SK-N-MC (cell line): ENCODE measurements around the gene CABCOCO1.

Experiments used
- EZH2 ChIP-seq: fragments of 200-600 bp; sonication (generic); IDR thresholded peaks from one replicate; pipeline ENCODE4 v1.6.1; 2017; ENCODE audit warnings: antibody characterized with exemption
- FOXP2 ChIP-seq: optimal IDR thresholded peaks from 2 replicates; pipeline ENCODE3; 2011; ENCODE audit warnings: mild to moderate bottlenecking, moderate library complexity; ENCODE audit not compliant: insufficient read depth; ENCODE audit errors: extremely low read length, control extremely low read depth
- POLR2AphosphoS5 ChIP-seq: IDR thresholded peaks from 2 replicates; pipeline ENCODE4 v1.6.1; 2012; ENCODE audit warnings: mild to moderate bottlenecking, low read depth, low read length, borderline replicate concordance

- TF ChIP-seq POLR2AphosphoS5: no peak
- TF ChIP-seq EZH2: no peak
- no peak for TF ChIP-seq FOXP2
Measured at GRCh38 chr10:61633665-61634064, 29.1 kb upstream of the CABCOCO1 start.
